HG03196 (cell line): ENCODE measurements around the gene TMEM198.
A peak's percentile ranks its signal among the peaks of the same experiment; 100 is the strongest.

Experiments used
- ATAC-seq: cut with Tn5 transposase; IDR thresholded peaks from one replicate; pipeline ENCODE4 v1.9.1; 2021; ENCODE audit not compliant: unreplicated experiment

TMEM198 gene

DNA sequence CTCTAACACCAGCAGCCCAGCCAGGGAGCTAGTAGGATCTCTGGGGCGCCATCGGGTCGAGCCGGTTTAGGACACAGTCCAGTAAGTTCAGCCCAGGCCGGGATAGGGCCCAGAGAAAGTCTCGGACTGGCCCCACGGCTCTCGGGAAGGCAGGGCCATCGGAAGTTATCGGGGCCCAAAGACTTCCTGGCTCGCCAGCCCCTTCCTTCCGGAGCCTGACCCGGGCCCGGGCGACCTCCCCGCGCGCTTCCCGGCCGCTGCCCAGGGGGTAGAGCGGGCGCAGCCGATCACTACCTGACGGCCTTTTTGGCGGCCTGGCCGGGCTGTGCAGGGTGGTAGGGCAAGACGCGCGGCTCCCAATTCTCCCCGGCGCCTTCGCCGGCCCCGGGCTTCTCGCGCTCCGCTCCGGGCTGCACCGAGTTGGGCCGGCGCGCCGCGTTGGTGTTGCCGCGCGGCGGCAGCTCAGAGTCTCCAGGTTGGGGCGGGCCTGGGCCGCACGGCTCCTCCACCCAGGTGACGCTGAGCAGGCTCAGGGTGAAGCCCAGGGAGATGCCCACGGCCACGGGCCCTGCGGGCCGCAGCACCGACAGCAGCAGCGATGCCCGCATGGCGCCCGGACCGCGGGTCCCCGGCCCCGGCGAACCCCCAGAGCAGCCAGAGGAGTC is 765 bp upstream of the TMEM198 start:
- peak; percentile 31 for ATAC-seq

DNA sequence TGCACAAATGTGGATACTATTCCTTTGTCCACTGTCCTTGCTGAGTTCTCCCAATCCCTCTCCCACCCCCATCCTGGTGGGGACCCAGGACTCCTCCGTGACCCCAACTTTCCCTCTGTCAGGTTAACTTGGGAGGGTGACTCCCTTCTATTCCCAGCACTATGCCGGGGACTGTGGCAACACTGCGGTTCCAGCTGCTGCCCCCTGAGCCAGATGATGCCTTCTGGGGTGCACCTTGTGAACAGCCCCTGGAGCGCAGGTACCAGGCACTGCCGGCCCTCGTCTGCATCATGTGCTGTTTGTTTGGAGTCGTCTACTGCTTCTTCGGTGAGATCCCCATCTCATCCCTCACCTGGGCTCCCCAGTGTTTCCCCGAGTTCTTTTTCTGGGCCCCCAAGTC is 739 bp downstream of the TMEM198 start:
- no peak for ATAC-seq

DNA sequence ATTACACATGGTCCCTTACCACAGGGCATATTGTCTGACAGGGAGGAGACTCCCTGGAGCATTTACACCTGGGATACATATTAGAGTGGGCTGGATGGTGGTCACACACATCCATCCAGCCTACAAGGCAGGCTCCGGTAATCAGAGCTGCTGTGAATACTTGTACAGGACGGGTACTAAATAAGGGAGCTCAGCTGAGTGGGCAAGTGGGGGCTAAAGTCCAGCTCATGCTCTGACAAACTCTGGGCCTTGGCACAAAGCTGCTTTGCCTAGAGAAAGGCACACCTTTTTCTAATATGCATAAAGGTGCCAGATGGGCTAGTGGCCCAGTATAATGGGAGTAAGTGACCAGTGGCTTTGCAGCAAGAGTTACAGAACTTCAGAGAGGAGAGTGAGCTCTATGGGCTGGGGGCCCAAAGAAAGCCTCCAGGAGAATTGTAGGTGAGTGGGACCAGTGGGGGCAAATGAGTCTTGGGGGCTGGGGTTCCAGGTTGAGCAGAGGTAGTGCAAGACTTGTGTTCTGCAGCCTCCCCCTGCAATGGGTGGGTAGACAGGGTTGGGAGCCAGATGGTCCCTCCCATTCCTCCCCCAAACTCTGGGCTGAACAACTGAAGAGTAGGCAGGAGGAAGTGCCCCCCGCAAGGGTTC is 1.6 kb downstream of the TMEM198 start:
- ATAC-seq = no peak

DNA sequence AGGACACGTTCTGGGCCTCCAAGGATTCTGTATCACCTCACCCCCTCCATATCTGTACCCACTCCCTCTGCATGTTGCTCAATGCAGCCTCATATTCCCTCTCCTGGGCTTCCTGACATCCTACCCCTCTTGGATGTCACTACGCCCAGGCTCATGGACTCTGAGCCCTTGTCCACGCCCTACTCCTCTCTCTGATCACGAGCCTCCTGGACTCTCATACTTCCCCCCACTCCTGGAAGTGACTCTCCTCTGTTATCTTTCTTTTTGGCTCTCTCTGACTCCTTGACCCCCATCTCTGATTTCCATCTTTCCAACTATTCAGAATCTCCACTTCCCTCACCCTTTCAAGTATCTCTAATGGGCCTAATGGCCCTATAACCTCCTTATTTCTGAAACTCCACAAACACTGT is 2.1 kb downstream of the TMEM198 start:
- no peak for ATAC-seq

DNA sequence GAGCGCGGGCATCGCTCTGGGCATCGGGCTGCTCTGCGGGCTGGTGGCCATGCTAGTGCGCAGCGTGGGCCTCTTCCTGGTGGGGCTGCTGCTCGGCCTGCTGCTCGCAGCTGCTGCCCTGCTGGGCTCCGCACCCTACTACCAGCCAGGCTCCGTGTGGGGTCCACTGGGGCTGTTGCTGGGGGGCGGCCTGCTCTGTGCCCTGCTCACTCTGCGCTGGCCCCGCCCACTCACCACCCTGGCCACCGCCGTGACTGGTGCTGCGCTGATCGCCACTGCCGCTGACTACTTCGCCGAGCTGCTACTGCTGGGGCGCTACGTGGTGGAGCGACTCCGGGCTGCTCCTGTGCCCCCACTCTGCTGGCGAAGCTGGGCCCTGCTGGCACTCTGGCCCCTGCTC is 3.8 kb downstream of the TMEM198 start:
- no peak for ATAC-seq

DNA sequence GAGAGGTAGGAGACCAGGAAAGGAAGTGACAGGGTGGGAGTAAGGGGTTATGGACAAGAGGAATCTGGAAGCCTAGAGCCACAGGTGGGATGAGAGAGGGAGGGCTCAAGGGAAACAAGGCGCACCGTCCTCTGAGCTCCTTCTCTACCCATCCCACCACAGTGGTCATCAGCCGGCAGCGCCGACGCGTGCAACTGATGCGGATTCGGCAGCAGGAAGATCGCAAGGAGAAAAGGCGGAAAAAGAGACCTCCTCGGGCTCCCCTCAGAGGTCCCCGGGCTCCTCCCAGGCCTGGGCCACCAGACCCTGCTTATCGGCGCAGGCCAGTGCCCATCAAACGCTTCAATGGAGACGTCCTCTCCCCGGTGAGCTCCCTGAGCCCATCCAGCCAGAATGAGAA is 5.2 kb downstream of the TMEM198 start:
- no peak for ATAC-seq

DNA sequence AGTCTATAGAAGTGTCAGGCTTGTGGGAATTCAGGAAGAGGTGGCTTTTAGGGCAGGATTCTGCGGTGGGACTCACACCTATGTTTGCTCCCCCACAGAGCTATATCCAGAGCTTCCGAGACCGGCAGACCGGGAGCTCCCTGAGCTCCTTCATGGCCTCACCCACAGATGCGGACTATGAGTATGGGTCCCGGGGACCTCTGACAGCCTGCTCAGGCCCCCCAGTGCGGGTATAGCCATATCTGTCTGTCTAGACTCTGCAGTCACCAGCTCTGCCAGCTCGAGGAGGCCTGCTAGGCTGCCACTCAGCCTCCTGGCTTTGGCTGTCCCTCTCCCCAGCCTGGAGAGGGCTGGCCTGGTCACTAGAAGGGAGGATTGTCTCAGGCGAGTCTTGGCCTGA is 5.8 kb downstream of the TMEM198 start:
- no peak for ATAC-seq

DNA sequence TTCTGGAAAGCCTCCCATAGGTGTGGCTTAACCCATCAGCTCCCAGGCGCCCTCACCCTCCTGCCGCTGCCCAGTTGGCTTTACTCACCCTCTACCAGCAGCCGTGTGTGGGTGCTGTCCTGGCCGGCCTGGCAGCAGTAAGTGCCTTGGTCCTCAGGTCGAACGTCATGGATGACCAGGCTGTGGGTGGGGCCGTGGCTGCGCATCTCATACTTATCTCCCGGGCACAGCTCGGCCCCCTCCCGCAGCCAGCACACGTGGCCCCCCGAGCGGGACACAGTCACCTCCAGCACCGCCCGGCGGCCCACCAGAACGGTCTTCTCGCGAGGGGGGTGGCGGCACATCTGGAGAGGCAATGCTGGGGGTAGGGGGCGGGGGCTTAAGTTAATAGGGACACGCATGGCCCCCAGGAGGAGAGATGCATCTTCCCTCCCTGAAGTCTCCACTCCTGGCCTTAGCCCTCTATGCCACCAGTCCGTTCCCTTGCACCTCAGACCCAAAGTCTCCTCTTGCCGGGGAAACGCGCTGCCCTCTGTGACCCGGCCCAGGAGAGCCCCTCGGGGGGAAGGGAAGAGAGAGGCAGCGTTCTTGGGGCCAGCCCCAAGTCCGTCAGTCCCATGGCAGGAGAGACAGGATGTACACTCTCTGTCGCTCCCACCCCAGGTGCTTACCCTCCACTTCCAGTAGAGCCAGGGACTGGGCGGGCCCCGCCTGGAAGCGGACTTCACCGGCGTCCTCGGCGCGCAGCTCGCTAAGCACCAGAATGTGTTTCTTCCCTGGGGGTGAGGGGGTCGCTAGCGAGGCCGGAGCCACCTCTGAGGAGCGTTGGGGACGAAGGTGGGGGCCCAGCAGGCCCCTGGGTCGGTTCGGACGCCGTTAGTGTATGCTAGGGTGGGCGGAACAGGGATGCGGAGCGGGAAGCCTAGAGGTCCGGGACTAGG is 7.9 kb downstream of the TMEM198 start:
- no peak for ATAC-seq

DNA sequence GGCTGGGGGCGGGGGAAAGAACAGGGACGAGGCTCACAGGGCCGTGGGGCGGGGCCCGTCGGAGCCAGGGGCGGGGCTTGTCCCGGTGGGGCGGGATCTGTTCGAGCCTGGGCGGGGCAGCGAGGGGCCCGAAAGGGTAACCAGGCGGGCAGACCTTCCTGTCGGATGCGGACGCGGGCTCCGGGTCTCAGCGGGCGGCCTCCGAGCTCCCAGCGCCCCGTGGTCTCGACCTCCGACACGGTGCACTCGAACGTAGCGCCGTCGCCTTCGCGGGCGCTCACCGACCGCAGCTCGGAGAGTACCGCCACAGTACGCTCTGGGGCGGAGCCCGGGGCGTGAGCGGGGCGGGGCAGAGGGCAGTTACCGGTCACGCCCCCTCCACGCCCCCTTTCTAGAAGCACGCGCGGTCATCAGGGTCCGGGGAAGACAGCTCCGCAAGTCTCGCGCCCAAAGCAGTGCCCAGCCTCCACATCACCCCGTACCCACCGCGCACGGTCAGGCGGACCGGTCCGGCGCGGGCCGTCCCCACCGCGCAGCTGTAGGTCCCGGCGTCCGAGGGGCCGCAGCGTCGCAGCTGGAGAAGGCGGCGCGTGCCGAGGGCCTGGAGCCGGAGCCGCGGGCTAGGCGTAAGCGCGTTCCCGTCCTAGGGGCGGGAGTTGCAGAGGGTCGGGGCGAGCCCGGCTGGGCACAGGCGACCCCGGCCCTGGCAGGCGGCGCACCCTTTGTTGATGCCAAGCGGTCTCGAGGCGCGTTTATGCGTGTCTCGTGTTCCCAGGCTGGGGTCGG is 8.7 kb downstream of the TMEM198 start:
- peak; percentile 86 for ATAC-seq

DNA sequence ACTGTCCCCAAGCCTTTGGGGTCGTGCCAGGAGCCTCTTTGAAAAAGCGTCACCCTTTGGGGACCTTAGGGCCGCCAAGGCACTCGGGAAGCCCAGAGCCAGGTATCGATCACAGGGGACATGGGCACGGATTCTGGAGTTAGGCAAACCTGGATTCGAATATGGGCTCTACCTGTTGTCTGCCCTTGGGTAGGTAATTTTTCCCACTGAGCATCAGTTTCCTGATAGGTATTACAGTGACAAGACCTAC is 9.3 kb downstream of the TMEM198 start:
- ATAC-seq = no peak

DNA sequence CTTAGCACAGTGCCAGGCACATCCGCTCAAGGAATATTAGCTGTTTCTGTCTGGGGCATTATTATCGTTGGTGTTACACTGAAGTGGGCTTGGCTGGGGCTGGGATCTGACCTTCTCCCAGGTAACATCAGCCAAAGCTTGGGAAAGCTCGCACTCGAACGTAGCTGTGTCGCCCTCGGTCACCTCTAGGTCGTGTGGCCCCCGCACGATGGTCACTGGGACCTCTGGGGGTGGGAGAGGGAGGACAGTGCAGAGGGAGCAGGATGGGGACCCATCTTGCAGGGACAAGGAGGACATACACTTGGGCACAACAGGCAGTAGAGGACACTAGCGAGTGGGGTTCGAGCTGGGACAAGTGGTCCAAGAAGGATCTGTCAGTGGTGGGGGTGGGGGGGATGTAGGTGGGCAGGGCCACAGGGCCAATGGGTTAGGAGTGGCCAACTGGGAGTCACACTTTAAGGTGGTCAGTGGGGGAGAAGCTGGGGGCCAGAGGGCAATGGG is 9.7 kb downstream of the TMEM198 start:
- no peak for ATAC-seq

DNA sequence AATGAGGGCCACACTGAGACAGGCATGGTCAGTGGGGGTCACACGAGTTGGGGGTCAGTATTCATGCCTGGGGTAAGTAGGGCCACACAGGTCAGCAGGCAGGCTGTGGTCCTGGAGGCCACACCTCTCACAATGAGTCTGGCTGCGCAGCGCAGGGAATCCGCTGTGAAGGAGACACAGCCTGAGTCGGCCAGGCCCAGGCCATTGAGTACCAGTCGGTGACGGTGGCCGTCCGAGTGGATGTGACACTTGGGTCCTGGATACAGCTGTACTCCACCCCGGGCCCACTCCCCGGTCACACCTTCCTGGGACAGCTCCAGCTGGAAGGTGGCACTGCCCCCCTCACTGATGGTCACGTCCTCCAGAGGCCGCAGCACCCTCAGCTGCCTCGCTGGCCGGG is 10.5 kb downstream of the TMEM198 start:
- ATAC-seq = no peak

DNA sequence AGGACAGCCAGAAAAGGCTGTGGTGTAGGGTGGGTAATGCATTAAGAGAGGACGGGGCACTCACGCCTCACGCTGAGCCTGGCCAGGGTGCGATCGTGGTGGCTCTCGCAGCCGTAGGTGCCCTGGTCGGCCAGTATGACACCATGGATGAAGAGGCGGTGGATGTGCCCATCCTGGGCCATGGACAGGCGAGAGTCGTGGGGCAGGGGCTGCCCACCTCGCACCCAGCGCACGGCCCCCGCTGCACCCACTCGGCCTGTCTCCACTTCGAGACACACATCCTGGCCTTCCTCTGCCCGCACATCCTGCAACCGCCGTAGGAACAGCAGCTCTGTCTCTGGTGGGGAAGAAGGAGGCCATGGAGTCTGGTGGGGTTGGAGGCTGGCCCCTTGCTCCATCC is 12.1 kb downstream of the TMEM198 start:
- no peak for ATAC-seq

DNA sequence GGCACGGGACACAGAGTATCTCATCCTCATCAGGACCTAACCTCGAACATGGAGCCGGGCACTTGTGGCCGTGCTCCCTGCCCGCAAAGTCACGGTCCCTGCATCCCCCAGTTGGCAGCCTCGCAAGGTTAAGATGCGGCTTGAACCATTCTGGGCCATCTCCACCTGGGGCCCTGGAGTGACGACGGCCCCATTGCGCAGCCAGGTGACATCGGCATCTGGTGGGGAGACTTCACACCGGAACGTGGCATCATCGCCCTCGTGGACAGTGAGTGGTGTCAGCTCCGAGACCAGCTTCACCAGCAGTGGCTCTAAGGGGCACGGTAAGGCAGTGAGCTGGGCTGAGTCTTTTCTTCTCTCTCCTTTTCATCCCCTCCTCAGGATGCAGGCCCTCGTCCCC is 12.6 kb downstream of the TMEM198 start:
- ATAC-seq = no peak

DNA sequence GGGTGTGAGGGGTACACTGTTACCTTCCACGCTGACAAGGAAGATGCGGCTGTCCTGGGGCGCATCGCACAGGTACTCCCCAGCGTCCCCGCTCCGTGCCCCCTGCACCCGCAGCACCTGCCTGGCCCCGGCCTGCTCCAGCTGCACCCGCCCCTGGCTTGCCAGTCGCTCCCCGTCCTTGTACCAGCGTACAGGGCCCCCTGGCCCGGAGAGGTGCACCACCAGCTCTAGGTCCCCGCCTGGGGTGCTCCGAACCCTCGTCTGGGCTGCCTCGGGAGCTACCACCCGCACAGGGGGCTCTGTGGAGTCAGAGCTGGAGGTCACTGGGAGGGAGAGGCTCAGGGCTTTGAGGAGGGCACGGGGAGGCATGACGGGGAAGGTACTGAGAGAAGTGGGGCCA is 13.5 kb downstream of the TMEM198 start:
- no peak for ATAC-seq

DNA sequence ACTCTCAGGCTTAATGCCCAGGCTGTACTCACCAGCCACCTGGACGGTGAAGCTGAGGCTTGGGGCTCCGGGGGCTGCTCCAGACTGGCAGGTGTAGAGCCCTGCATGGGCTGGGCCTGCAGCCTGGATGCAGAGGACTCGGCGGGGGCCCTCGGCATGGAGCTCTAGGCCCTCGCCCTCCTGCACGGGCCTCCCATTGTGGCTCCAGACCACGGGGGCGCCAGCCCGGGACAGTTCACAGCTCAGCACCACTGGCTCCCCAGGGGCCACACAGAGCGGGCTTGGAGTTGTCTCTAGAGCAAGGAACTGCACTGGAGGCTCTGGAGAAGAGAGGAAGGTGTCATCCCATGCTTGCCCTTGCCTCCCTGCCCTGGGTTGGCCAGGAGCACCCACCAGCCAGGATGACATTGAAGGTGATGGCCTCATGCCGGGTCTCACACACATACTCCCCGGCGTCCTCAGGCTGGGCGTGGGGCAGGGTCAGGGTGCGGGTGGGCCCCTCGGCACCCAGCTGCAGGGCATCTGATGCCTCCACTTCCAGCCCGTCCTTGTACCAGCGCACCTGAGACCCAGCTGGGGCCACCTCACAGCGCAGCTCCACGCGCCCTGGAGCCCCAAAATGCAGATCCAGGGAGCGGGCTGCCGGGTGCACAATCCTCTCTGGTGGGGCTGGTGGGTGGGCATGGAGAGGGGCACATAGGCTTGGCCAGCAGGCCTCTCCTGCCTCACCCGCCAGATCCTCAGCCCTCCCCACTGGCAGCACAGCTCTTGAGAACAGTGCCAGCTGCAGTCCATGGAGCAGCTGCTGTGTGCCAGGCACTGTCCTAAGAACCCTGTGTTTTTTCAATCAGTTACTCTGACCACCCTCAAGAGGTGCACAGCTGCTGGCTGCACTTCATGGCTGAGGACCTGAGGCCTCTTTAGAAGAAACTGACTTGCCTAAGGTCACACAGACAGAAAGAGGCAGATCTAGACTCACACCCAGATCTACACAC is 14.3 kb downstream of the TMEM198 start:
- no peak for ATAC-seq

DNA sequence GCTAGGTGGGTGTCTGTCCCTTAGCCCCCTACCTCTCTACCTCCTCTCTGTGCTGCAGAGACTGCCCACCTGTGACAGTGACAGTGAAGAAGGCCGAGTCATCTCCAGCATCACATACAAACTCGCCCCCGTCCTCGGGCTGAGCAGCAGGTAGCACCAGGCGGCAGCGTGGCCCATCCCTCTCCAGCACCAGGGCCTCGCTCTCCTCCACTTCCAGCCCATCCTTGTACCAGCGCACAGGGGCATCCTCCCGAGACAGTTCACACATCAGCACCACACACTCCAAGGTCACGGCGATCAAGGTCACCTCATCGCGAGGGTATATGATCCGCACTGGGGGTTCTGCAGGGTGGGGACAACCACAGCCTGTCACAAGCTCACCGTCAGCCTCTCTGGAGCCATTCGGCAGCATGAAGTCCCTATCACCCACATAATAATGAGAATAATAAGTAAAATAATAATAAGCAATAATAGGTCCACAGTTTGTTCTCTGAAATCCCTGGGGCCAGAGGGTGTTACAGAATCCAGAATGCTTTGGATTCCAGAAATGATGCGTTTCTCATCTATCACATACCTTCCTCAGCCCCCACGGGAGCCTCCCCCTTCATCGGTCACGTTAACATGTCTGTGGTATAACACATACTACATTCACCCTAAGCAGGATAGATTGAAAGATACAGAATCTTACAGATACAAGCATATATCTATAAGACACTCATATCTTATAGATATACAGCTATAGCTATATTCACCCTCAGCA is 15.5 kb downstream of the TMEM198 start:
- no peak for ATAC-seq

DNA sequence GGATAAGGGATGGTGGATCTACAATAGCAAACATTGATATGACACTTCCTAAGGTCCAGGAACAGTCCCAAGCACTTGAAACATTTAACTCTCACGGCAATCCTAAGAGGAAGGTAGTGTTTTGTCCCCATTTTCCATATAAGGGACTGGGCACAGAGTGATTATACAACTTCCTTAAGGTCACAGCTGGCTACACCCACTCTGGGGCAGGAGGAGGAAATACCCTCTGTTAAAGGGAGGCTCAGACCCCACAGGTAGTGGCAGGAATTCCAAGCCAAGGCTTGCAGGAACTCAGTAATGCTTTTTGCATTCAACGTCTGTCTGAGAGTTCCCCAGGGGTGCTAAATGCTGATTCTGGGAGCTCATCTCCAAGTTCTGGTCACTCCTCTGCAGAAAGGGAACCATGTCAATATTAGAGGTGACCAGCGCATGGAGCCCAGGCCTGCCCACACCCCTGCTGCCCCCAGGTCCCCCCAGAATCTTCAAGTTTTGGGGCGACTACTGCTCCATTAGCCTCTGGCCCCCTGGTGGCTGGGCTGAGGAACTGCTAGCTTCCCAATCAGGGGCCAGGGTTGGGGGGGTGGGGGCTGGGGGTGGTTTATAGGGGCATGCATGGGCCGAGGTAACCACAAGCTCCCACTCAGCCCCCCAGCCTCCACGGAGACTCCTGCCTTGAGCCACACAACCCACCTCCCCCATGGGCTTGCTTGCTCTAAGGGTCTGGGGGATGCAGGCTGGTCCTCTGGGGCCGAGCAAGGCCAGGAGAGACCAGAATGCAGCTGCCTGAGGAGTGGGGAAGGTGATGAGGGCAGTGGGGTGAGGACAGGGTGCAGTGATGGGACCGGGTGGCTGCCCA is 16.4 kb downstream of the TMEM198 start:
- ATAC-seq = no peak

DNA sequence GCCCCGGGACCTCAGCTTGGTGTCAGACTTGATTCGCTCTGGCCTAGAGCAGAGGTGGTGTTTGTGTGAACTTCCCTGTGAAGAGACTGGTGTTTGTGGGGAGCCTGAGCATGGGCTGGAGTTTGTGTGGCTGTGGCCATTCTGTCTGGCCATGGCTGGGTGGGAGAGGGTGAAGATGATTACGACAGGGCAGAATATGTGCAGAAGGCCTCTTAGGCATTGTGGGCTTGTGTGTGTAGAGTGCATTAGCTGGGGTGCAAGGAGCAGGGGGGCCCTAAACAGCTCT is 17.0 kb downstream of the TMEM198 start:
- ATAC-seq = no peak
